PC-9 (cell line): ENCODE results near the gene IBA57. TPM values are rescaled to one million over a fixed set of nuclear protein-coding genes. Genes with fewer than 3 reads are reported as not detected.

ENCODE experiments used
- BruUV-seq: library from RNA; stranded (reverse); fragments of 400-500 nt; replicated peaks from 2 replicates; lab custom pipeline; 2021; lab: Mats Ljungman, UMichigan
- CTCF ChIA-PET: fragments of 300-600 bp; sonication (Branson Sonifier 250); formaldehyde crosslinking; loops from one replicate; lab custom pipeline; 2022; ENCODE audit warnings: antibody characterized with exemption; lab: Charles Lee
- POLR2A ChIA-PET: fragments of 300-600 bp; sonication (Branson Sonifier 250); formaldehyde crosslinking; loops from one replicate; lab custom pipeline; 2022; ENCODE audit warnings: antibody characterized with exemption; ENCODE audit not compliant: unreplicated experiment; lab: Charles Lee
- DNase-seq, 2 experiments: peaks; one replicate each; pipeline versions ENCODE4 v3.0.0 to v3.0.0-alpha.2; 2015 to 2022; ENCODE audit warnings: mixed read lengths in 1 of 2
- H2AFZ ChIP-seq: fragments of 200-600 bp; sonication (generic); 2 replicates; pipeline ENCODE4 v1.8.1; 2017; ENCODE audit warnings: antibody characterized with exemption
- H3F3A ChIP-seq: fragments of 200-600 bp; sonication (generic); 2 replicates; pipeline ENCODE4 v1.8.1; 2017; ENCODE audit warnings: antibody characterized with exemption, mild to moderate bottlenecking, low read depth; ENCODE audit not compliant: insufficient read depth
- H3K27ac ChIP-seq: fragments of 200-600 bp; sonication (generic); 2 replicates; pipeline ENCODE4 v1.6.1; 2016; ENCODE audit warnings: mixed run types
- H3K27me3 ChIP-seq: fragments of 200-600 bp; sonication (generic); 2 replicates; pipeline ENCODE4 v1.6.1; 2016; ENCODE audit warnings: low read depth, mixed run types; ENCODE audit not compliant: insufficient read depth
- H3K36me3 ChIP-seq: fragments of 200-600 bp; sonication (generic); 2 replicates; pipeline ENCODE4 v1.6.1; 2016; ENCODE audit warnings: low read depth, mixed run types
- H3K4me1 ChIP-seq: fragments of 200-600 bp; sonication (generic); replicated peaks from 2 replicates; pipeline ENCODE4 v1.6.1; 2016; ENCODE audit warnings: mixed run types; ENCODE audit not compliant: insufficient read depth
- H3K4me2 ChIP-seq: fragments of 200-600 bp; sonication (generic); 2 replicates; pipeline ENCODE4 v1.6.1; 2017; ENCODE audit warnings: mixed run types
- H3K4me3 ChIP-seq: fragments of 200-600 bp; sonication (generic); 2 replicates; pipeline ENCODE4 v1.6.1; 2016; ENCODE audit warnings: mixed run types
- H3K79me2 ChIP-seq: fragments of 200-600 bp; sonication (generic); 2 replicates; pipeline ENCODE4 v1.6.1; 2017; ENCODE audit warnings: low read depth, mixed run types
- H3K9me2 ChIP-seq: fragments of 200-600 bp; sonication (generic); 2 replicates; pipeline ENCODE4 v1.8.1; 2017; ENCODE audit warnings: mild to moderate bottlenecking; ENCODE audit not compliant: insufficient read depth
- H3K9me3 ChIP-seq: fragments of 200-600 bp; sonication (generic); 2 replicates; pipeline ENCODE4 v1.8.1; 2016; ENCODE audit warnings: low read depth; ENCODE audit not compliant: insufficient read depth
- H4K20me1 ChIP-seq: fragments of 200-600 bp; sonication (generic); 2 replicates; pipeline ENCODE4 v1.8.1; 2017; ENCODE audit not compliant: insufficient read depth
- CTCF ChIP-seq: fragments of 200-600 bp; sonication (generic); conservative IDR thresholded peaks from 2 replicates; pipeline ENCODE4 v1.6.1; 2017; ENCODE audit warnings: mixed run types, antibody characterized with exemption, mild to moderate bottlenecking, moderate library complexity
- EZH2 ChIP-seq: fragments of 200-600 bp; sonication (generic); IDR thresholded peaks from 2 replicates; pipeline ENCODE4 v1.8.0; 2017; ENCODE audit warnings: antibody characterized with exemption, low read depth
- intact Hi-C: fragments of 100-400 bp; cut with micrococcal nuclease; formaldehyde crosslinking; loops from one replicate; pipeline ENCODE4 v1.10.0; 2022; ENCODE audit not compliant: unreplicated experiment
- total RNA-seq: library from RNA; stranded (reverse); gene quantifications from 2 replicates; pipeline ENCODE4 v1.2.3, GENCODE V29; 2021

IBA57 gene
- total RNA-seq, 1 experiment from 2014 or later, result 7.8 TPM

- H4K20me1 ChIP-seq, result no peaks in the 10 kb centered on the region
- no peak overlapping the region for H3K27ac ChIP-seq
- no TSS peak for BruUV-seq
- no peaks in the 10 kb centered on the region for H3K27me3 ChIP-seq
- H3K79me2 ChIP-seq, result no peaks in the 10 kb centered on the region
- H3K9me2 ChIP-seq, result no peaks in the 10 kb centered on the region
- H3K4me3 ChIP-seq, result no peak overlapping the region
- H3K4me1 ChIP-seq, result no peaks in the 10 kb centered on the region
- H2AFZ ChIP-seq, result no peak overlapping the region
- no peak for TF ChIP-seq CTCF
- TF ChIP-seq EZH2, result no peak
- H3F3A ChIP-seq, result peaks cover 18% of the 10 kb centered on the region
- ChIA-PET CTCF (no interaction called here), POLR2A (no interaction called here)
- H3K9me3 ChIP-seq, result no peaks in the 10 kb centered on the region
- DNase-seq, result no peak
- intact Hi-C loops, result no loop called here
- no peak overlapping the region for H3K4me2 ChIP-seq
- H3K36me3 ChIP-seq, result no peaks in the 10 kb centered on the region
Measured at GRCh38 chr1:228176461-228177182, 11.0 kb downstream of the IBA57 start.

- no peaks in the 10 kb centered on the region for H3K4me1 ChIP-seq
- no peaks in the 10 kb centered on the region for H3K27me3 ChIP-seq
- H3K36me3 ChIP-seq, result no peaks in the 10 kb centered on the region
- H3K9me2 ChIP-seq, result no peaks in the 10 kb centered on the region
- POLR2A ChIA-PET, result no interaction called here
- H3K4me2 ChIP-seq, result no peak overlapping the region
- DNase-seq, result no peak
- BruUV-seq, result no TSS peak
- no peaks in the 10 kb centered on the region for H3K79me2 ChIP-seq
- no peak overlapping the region for H3K4me3 ChIP-seq
- no peaks in the 10 kb centered on the region for H3K9me3 ChIP-seq
- peaks cover 18% of the 10 kb centered on the region for H3F3A ChIP-seq
- TF ChIP-seq CTCF (no peak), EZH2 (no peak)
- no peaks in the 10 kb centered on the region for H4K20me1 ChIP-seq
- H2AFZ ChIP-seq, result no peak overlapping the region
- CTCF ChIA-PET, result no interaction called here
- no peak overlapping the region for H3K27ac ChIP-seq
- intact Hi-C loops, result no loop called here
Measured at GRCh38 chr1:228177183-228177475, 11.5 kb downstream of the IBA57 start.

- no peak overlapping the region for H3K27ac ChIP-seq
- H3K27me3 ChIP-seq, result no peaks in the 10 kb centered on the region
- CTCF ChIA-PET, result no interaction called here
- peaks cover 18% of the 10 kb centered on the region for H3F3A ChIP-seq
- POLR2A ChIA-PET, result no interaction called here
- H3K36me3 ChIP-seq, result no peaks in the 10 kb centered on the region
- intact Hi-C loops, result no loop called here
- H3K4me3 ChIP-seq, result no peak overlapping the region
- H3K9me2 ChIP-seq, result no peaks in the 10 kb centered on the region
- TF ChIP-seq CTCF (no peak), EZH2 (no peak)
- no peak overlapping the region for H2AFZ ChIP-seq
- no peaks in the 10 kb centered on the region for H3K9me3 ChIP-seq
- no peak for DNase-seq
- H3K4me1 ChIP-seq, result no peaks in the 10 kb centered on the region
- no peaks in the 10 kb centered on the region for H3K79me2 ChIP-seq
- H4K20me1 ChIP-seq, result no peaks in the 10 kb centered on the region
- BruUV-seq, result TSS peak; percentile 14
- H3K4me2 ChIP-seq, result no peak overlapping the region
Measured at GRCh38 chr1:228177721-228178710, 12.4 kb downstream of the IBA57 start.
